ENCODE results near the gene SLC12A7.
A peak's percentile ranks its signal among the peaks of the same experiment; 100 is the strongest.
"Not testable (repeated sequence)": the region's sequence is repeated elsewhere in the genome, so short reads cannot be mapped to it uniquely, and the experiment has no call there.

SLC12A7 gene

GRCh38 chr5:1140171-1140817, 28.4 kb upstream of the SLC12A7 start:
- peak; percentile 70 for DNase-seq

GRCh38 chr5:1139331-1140170, 27.7 kb upstream of the SLC12A7 start:
- no peak for DNase-seq

- DNase-seq = no peak
Observed at GRCh38 chr5:1138445-1139245, 26.8 kb upstream of the SLC12A7 start.

- DNase-seq = no peak
Observed at GRCh38 chr5:1137567-1138444, 25.9 kb upstream of the SLC12A7 start.

- DNase-seq = no peak
Observed at GRCh38 chr5:1136814-1137213, 25.0 kb upstream of the SLC12A7 start.

GRCh38 chr5:1135696-1136525, 24.0 kb upstream of the SLC12A7 start:
- no peak for DNase-seq

GRCh38 chr5:1134478-1134877, 22.6 kb upstream of the SLC12A7 start:
- DNase-seq = no peak

GRCh38 chr5:1133510-1134201, 21.8 kb upstream of the SLC12A7 start:
- DNase-seq = no peak

GRCh38 chr5:1133108-1133507, 21.2 kb upstream of the SLC12A7 start:
- DNase-seq = no peak

- no peak for DNase-seq
Observed at GRCh38 chr5:1132570-1132969, 20.7 kb upstream of the SLC12A7 start.

- no peak for DNase-seq
Observed at GRCh38 chr5:1131726-1132125, 19.9 kb upstream of the SLC12A7 start.

GRCh38 chr5:1131191-1131621, 19.3 kb upstream of the SLC12A7 start:
- no peak for DNase-seq

- DNase-seq = no peak
Observed at GRCh38 chr5:1130218-1130946, 18.5 kb upstream of the SLC12A7 start.

GRCh38 chr5:1129711-1130055, 17.8 kb upstream of the SLC12A7 start:
- DNase-seq = no peak

GRCh38 chr5:1128977-1129710, 17.3 kb upstream of the SLC12A7 start:
- no peak for DNase-seq

- no peak for DNase-seq
Observed at GRCh38 chr5:1127959-1128785, 16.3 kb upstream of the SLC12A7 start.

GRCh38 chr5:1125695-1126094, 13.8 kb upstream of the SLC12A7 start:
- DNase-seq = not testable (repeated sequence)

GRCh38 chr5:1125030-1125357, 13.1 kb upstream of the SLC12A7 start:
- DNase-seq = no peak
